Stomach (tissue), 9 donors: ENCODE measurements around the gene BPIFB6. TPM values are rescaled to one million over a fixed set of nuclear protein-coding genes. Genes with fewer than 3 reads are reported as not detected.

ENCODE experiments used
- DNase-seq, 2 donors: peaks; one replicate each; pipeline versions ENCODE4 v3.0.0 to v3.0.0-alpha.2; 2013 to 2019
- H3K27ac ChIP-seq, 5 donors: fragments of 200-600 bp in 4 of 5; sonication (generic) in 4 of 5; one replicate each; pipeline ENCODE4 v1.5.1; 2013 to 2019; ENCODE audit warnings: mild to moderate bottlenecking in 1 of 5, moderate library complexity in 1 of 5
- H3K27me3 ChIP-seq, 3 donors: fragments of 200-600 bp; sonication (generic); one replicate each; pipeline ENCODE4 v1.5.1; 2017 to 2019; ENCODE audit warnings: mixed run types in 1 of 3
- H3K36me3 ChIP-seq, 4 donors: fragments of 200-600 bp; sonication (generic); 1 replicate in 3 of 4; 2 replicates in 1 of 4; pipeline ENCODE4 v1.5.1; 2016 to 2019
- H3K4me1 ChIP-seq, 4 donors: fragments of 200-600 bp; sonication (generic); one replicate each; pipeline ENCODE4 v1.5.1; 2016 to 2019
- H3K4me3 ChIP-seq, 4 donors: fragments of 200-600 bp; sonication (generic) in 3 of 4; one replicate each; pipeline ENCODE4 v1.5.1; 2016 to 2019; ENCODE audit warnings: mild to moderate bottlenecking in 1 of 4
- H3K9me3 ChIP-seq, 4 donors: fragments of 200-600 bp; sonication (generic); one replicate each; pipeline ENCODE4 v1.5.1; 2016 to 2019
- EP300 ChIP-seq: sonication (generic); formaldehyde crosslinking; IDR thresholded peaks from one replicate; pipeline ENCODE4 v1.6.1; 2017; ENCODE audit warnings: antibody characterized with exemption
- POLR2A ChIP-seq, 4 donors: fragments of 450-650 bp; IDR thresholded peaks; one replicate each; pipeline ENCODE4 v1.6.1; 2016; ENCODE audit warnings: antibody characterized with exemption in 4 of 4, control low read depth in 2 of 4, mild to moderate bottlenecking in 1 of 4, moderate library complexity in 1 of 4
- POLR2AphosphoS5 ChIP-seq, 3 donors: sonication (generic); formaldehyde crosslinking; IDR thresholded peaks; one replicate each; pipeline ENCODE4 v1.6.1; 2016; ENCODE audit warnings: antibody characterized with exemption in 3 of 3
- WGBS, 5 donors: extraction: QIAGEN DNeasy Blood & Tissue Kit in 3 of 5; methylation state at CpG; one replicate each; pipeline versions ENCODE4 v1.1.5 to v1.1.7; 2013 to 2018; 5-methylcytosine and 5-hydroxymethylcytosine counted together
- intact Hi-C: fragments of 100-400 bp; cut with DNase I; formaldehyde crosslinking; loops from one replicate; pipeline ENCODE4 v1.15.1; 2023; ENCODE audit warnings: low total_unique reads
- polyA plus RNA-seq, 3 donors: library from polyadenylated mRNA; stranded (reverse); fragments of 200-250 nt; gene quantifications; one replicate each; pipeline ENCODE4 v1.2.3, GENCODE V29; 2013
- total RNA-seq, 5 donors: library from RNA; depleted of rRNA; stranded (reverse); fragments of >200 nt; gene quantifications; one replicate each; pipeline versions ENCODE4 v1.1.0 to v1.2.3, GENCODE V29; 2014 to 2016
- TF ChIP-seq, protein P1 (sequence below), 7 experiments: fragments of 450-650 bp in 4 of 7; fragments of 200-600 bp in 3 of 7; sonication (generic) in 3 of 7; IDR thresholded peaks; one replicate each; pipeline ENCODE4 v1.5.1; 2016 to 2019; ENCODE audit warnings: antibody characterized with exemption in 7 of 7, control low read depth in 2 of 7, mild to moderate bottlenecking in 1 of 7
- donor health status: healthy with polysubstance abuse.
- donor health status: Bipolar disorder and iron deficiency.
- donor health status: healthy.

BPIFB6 gene
- total and polyA plus RNA-seq, 8 donors: not detected

DNA sequence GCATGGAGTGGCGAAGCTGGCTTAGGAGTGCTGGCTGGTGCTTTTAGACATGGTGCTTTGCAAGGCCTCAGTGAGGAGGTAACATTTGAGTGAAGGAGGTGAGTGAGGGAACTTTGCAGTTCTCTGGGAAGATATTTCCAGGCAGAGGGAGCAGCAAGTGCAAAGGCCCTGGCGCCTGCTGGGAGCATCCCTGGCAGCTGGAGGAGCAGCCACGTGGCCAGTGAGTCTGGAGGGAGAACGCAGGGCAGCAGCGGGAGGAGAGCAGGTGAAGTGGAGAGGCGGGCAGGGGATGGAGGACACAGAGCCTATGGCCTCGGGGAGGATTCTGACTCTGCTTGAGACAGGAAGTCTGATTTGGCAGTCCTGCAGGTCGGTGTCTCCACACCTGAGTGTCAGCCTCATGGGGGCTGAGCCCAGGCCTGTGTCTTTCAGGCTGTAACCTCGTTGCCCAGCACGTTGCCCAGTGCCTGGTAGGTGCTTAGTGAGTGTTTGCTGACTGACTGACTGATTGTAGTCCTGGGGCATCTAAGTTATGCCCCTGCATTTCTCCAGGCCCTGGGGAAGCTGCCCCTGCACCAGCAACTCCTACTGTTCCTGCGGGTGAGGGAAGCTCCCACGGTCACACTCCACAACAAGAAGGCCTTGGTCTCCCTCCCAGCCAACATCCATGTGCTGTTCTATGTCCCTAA is 36.9 kb downstream of the BPIFB6 start:
- WGBS, 5 donors: 75 to 88% (median 81%) methylated on average over 7 to 12 of the region's 12 CpGs
- Histone ChIP-seq H3K9me3 (no peaks in the 10 kb centered on the region), H3K4me1 (no peaks in the 10 kb centered on the region), H3K27ac (no peak overlapping the region), H3K4me3 (no peak overlapping the region), H3K36me3 (no peaks in the 10 kb centered on the region), H3K27me3 (peaks cover 0 to 17% (median 0%) of the 10 kb centered on the region in 3 donors)
- intact Hi-C loops: no loop called here
- no peak for DNase-seq
- TF ChIP-seq, protein P1, sequence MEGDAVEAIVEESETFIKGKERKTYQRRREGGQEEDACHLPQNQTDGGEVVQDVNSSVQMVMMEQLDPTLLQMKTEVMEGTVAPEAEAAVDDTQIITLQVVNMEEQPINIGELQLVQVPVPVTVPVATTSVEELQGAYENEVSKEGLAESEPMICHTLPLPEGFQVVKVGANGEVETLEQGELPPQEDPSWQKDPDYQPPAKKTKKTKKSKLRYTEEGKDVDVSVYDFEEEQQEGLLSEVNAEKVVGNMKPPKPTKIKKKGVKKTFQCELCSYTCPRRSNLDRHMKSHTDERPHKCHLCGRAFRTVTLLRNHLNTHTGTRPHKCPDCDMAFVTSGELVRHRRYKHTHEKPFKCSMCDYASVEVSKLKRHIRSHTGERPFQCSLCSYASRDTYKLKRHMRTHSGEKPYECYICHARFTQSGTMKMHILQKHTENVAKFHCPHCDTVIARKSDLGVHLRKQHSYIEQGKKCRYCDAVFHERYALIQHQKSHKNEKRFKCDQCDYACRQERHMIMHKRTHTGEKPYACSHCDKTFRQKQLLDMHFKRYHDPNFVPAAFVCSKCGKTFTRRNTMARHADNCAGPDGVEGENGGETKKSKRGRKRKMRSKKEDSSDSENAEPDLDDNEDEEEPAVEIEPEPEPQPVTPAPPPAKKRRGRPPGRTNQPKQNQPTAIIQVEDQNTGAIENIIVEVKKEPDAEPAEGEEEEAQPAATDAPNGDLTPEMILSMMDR (IDR thresholded peaks at IDR 0.05): no peak
- TF ChIP-seq POLR2A (IDR thresholded peaks at IDR 0.05) (no peak), EP300 (no peak), POLR2AphosphoS5 (IDR thresholded peaks at IDR 0.05) (no peak)

GRCh38 chr20:33069673-33070072 is 38.2 kb downstream of the BPIFB6 start:
- Histone ChIP-seq H3K27me3 (peaks cover 0 to 20% (median 0%) of the 10 kb centered on the region in 3 donors), H3K27ac (no peak overlapping the region)

DNA sequence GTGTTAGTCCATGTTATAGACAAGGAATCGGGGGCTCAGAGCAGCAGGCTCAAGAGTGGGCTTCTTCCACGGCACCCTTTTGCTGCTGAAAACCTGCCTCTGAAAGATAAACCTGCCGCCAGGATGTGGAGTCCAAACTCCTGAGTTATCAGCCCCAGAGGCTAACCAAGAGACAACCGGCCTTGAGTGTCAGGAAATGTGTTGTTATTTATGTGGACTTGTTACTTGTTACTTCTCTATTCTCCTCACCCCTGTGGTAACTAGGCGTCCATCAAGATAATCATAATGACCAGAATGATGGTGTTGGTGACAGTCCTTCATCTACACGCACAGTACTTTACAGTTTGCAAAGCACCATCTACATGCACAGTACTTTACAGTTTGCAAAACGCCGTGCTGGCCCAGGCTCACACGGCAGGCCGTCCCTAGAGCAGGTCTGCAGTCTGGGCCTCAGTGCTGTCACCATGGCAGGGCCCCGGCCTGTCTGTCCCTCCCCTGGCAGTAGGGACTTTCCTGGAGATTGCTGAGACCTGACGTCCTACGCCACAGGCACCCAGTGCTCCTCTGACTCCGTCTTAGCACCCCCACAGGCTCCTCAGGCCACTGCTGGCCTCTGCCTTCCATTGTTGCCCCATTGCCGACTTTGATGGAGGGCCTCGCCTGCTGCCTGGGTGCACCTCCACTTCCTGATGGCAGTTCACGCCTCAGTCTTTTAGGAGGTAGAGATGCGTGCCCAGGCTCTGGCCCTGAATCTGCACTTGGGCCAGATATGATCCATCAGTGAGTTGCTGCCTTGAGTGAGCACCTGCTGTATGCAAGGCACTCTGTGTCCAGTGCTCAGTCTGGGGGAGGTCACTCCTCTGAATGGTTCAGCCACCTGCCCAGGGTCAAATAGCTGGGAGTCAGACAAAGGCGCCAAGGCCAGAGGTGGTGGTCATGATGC is 38.9 kb downstream of the BPIFB6 start:
- Histone ChIP-seq H3K4me3 (no peak overlapping the region), H3K9me3 (no peaks in the 10 kb centered on the region), H3K27me3 (peaks cover 0 to 22% (median 2%) of the 10 kb centered on the region in 3 donors), H3K36me3 (no peaks in the 10 kb centered on the region), H3K4me1 (no peaks in the 10 kb centered on the region), H3K27ac (no peak overlapping the region)
- TF ChIP-seq, protein P1 (IDR thresholded peaks at IDR 0.05): no peak
- no peak for TF ChIP-seq POLR2A (IDR thresholded peaks at IDR 0.05)
- no peak for TF ChIP-seq POLR2AphosphoS5 (IDR thresholded peaks at IDR 0.05)
- TF ChIP-seq EP300: no peak
- intact Hi-C loops: no loop called here
- 72 to 80% (median 76%) methylated on average over 17 to 19 of the region's 19 CpGs for WGBS, 5 donors
- no peak for DNase-seq

More at GRCh38 chr20:33069673-33070072, 38.2 kb downstream of the BPIFB6 start:
- 73 to 87% (median 84%) methylated on average over 9 of the region's 9 CpGs for WGBS, 5 donors
- DNase-seq: no peak
- Histone ChIP-seq H3K36me3 (no peaks in the 10 kb centered on the region), H3K4me3 (no peak overlapping the region), H3K9me3 (no peaks in the 10 kb centered on the region), H3K4me1 (no peaks in the 10 kb centered on the region)
- intact Hi-C loops: no loop called here
- TF ChIP-seq POLR2A (IDR thresholded peaks at IDR 0.05): no peak
- TF ChIP-seq, protein P1 (IDR thresholded peaks at IDR 0.05): no peak
- TF ChIP-seq EP300: no peak
- TF ChIP-seq POLR2AphosphoS5 (IDR thresholded peaks at IDR 0.05): no peak

- no peak overlapping the region for H3K4me3 ChIP-seq
- WGBS, 5 donors: 68 to 85% (median 77%) methylated on average over 5 of the region's 5 CpGs
- intact Hi-C loops: no loop called here
- TF ChIP-seq, protein P1 (IDR thresholded peaks at IDR 0.05): no peak
- no peak for TF ChIP-seq POLR2AphosphoS5 (IDR thresholded peaks at IDR 0.05)
- no peak for TF ChIP-seq POLR2A (IDR thresholded peaks at IDR 0.05)
- no peak for TF ChIP-seq EP300
- no peaks in the 10 kb centered on the region for H3K36me3 ChIP-seq
- peaks cover 0 to 30% (median 5%) of the 10 kb centered on the region in 3 donors for H3K27me3 ChIP-seq
- no peak for DNase-seq
- no peaks in the 10 kb centered on the region for H3K4me1 ChIP-seq
- no peak overlapping the region for H3K27ac ChIP-seq
- H3K9me3 ChIP-seq: no peaks in the 10 kb centered on the region
Measured at GRCh38 chr20:33071198-33071597, 39.8 kb downstream of the BPIFB6 start.
